Astrocyte (in vitro differentiated cells and primary cell): Measurements from ENCODE around the gene LDB1. TPM values are rescaled to one million over a fixed set of nuclear protein-coding genes. Genes with fewer than 3 reads are reported as not detected.

Experiments
- DNase-seq: peaks from one replicate; pipeline ENCODE4 v3.0.0-alpha.2; 2010; ENCODE audit warnings: low read depth
- FAIRE-seq: peaks from 2 replicates; lab custom pipeline; 2011; peaks lifted over from hg19 to GRCh38; lab: Jason Lieb, UNC
- H2AFZ ChIP-seq: 2 replicates; pipeline ENCODE4 v1.6.0; 2012; ENCODE audit warnings: low read depth, low read length, inconsistent platforms
- H3K27ac ChIP-seq: 2 replicates; pipeline ENCODE4 v1.5.1; 2011; ENCODE audit warnings: low read depth, low read length, inconsistent platforms
- H3K27me3 ChIP-seq: 2 replicates; pipeline ENCODE4 v1.6.0; 2011; ENCODE audit warnings: low read length, inconsistent platforms; ENCODE audit not compliant: insufficient read depth
- H3K36me3 ChIP-seq: 2 replicates; pipeline ENCODE4 v1.5.1; 2011; ENCODE audit warnings: low read length, inconsistent platforms; ENCODE audit not compliant: insufficient read depth
- H3K4me1 ChIP-seq: 2 replicates; pipeline ENCODE4 v1.5.1; 2011; ENCODE audit warnings: low read length, inconsistent platforms; ENCODE audit not compliant: insufficient read depth
- H3K4me2 ChIP-seq: 2 replicates; pipeline ENCODE4 v1.6.0; 2012; ENCODE audit warnings: low read length, inconsistent platforms
- H3K4me3 ChIP-seq: 2 replicates; pipeline ENCODE4 v1.5.1; 2011; ENCODE audit warnings: low read depth, mild to moderate bottlenecking, low read length, inconsistent platforms; ENCODE audit not compliant: insufficient read depth
- H3K79me2 ChIP-seq: 2 replicates; pipeline ENCODE4 v1.6.0; 2012; ENCODE audit warnings: mild to moderate bottlenecking, low read length, inconsistent platforms; ENCODE audit not compliant: insufficient read depth
- H3K9ac ChIP-seq: 2 replicates; pipeline ENCODE4 v1.6.0; 2012; ENCODE audit warnings: mild to moderate bottlenecking, low read length, inconsistent platforms
- H3K9me3 ChIP-seq: 2 replicates; pipeline ENCODE4 v1.5.1; 2012; ENCODE audit warnings: low read depth, mild to moderate bottlenecking, low read length, inconsistent platforms; ENCODE audit not compliant: insufficient read depth
- H4K20me1 ChIP-seq: 2 replicates; pipeline ENCODE4 v1.6.0; 2012; ENCODE audit warnings: low read length, inconsistent platforms; ENCODE audit not compliant: insufficient read depth
- H3K27ac Mint-ChIP-seq: one replicate; pipeline ENCODE4 v1.8.0; 2021; ENCODE audit warnings: mild to moderate bottlenecking, mixed read lengths; ENCODE audit not compliant: unreplicated experiment
- H3K27me3 Mint-ChIP-seq: one replicate; pipeline ENCODE4 v1.8.0; 2021; ENCODE audit warnings: low read depth, mixed read lengths; ENCODE audit not compliant: unreplicated experiment
- H3K36me3 Mint-ChIP-seq: one replicate; pipeline ENCODE4 v1.8.0; 2021; ENCODE audit warnings: low read depth, mixed read lengths; ENCODE audit not compliant: unreplicated experiment
- H3K4me1 Mint-ChIP-seq: one replicate; pipeline ENCODE4 v1.8.0; 2021; ENCODE audit warnings: low read depth, mixed read lengths; ENCODE audit not compliant: unreplicated experiment
- H3K4me3 Mint-ChIP-seq: one replicate; pipeline ENCODE4 v1.8.0; 2021; ENCODE audit warnings: mild to moderate bottlenecking, moderate library complexity, mixed read lengths; ENCODE audit not compliant: unreplicated experiment
- H3K9me3 Mint-ChIP-seq: one replicate; pipeline ENCODE4 v1.8.0; 2021; ENCODE audit warnings: mild to moderate bottlenecking, mixed read lengths; ENCODE audit not compliant: unreplicated experiment
- CTCF ChIP-seq: IDR thresholded peaks from 2 replicates; pipeline ENCODE4 v1.5.1; 2011; ENCODE audit warnings: low read depth, mild to moderate bottlenecking, inconsistent platforms, low read length, moderate library complexity; ENCODE audit not compliant: insufficient read depth
- EZH2 ChIP-seq: IDR thresholded peaks from 2 replicates; pipeline ENCODE4 v1.6.1; 2012; ENCODE audit warnings: mild to moderate bottlenecking, low read length, inconsistent platforms; ENCODE audit not compliant: insufficient read depth
- total RNA-seq: library from RNA; stranded (reverse); gene quantifications from 2 replicates; pipeline ENCODE4 v1.2.1, GENCODE V29; 2021

LDB1 gene
- total RNA-seq, 1 donor from 2014 or later: 134 TPM

- H3K79me2 ChIP-seq: peaks cover 40% of the 10 kb centered on the region
- peaks cover 4% of the 10 kb centered on the region for H3K36me3 ChIP-seq
- Mint-ChIP-seq H3K36me3 (peaks cover 3% of the 10 kb centered on the region), H3K4me3 (peak overlapping the region; percentile 89), H3K4me1 (peaks cover 14% of the 10 kb centered on the region), H3K9me3 (no peaks in the 10 kb centered on the region), H3K27me3 (no peaks in the 10 kb centered on the region), H3K27ac (peak overlapping the region; percentile 75)
- no peak for FAIRE-seq
- DNase-seq: no peak
- peaks cover 9% of the 10 kb centered on the region for H3K4me1 ChIP-seq
- peak overlapping the region; percentile 100 for H3K4me2 ChIP-seq
- peak overlapping the region; percentile 62 for H3K27ac ChIP-seq
- peak overlapping the region; percentile 81 for H2AFZ ChIP-seq
- no peak for TF ChIP-seq CTCF
- TF ChIP-seq EZH2: no peak
- peaks cover 43% of the 10 kb centered on the region for H4K20me1 ChIP-seq
- no peaks in the 10 kb centered on the region for H3K9me3 ChIP-seq
- peak overlapping the region; percentile 71 for H3K4me3 ChIP-seq
- no peaks in the 10 kb centered on the region for H3K27me3 ChIP-seq
- peak overlapping the region; percentile 92 for H3K9ac ChIP-seq
These were observed 54.4 kb downstream of the LDB1 start for GRCh38 chr10:102065561-102066398.

GRCh38 chr10:102064868-102065560 is 55.2 kb downstream of the LDB1 start, which contains the start of gene HPS6:
TSS of gene HPS6 (plus strand) at chr10:102065349. CDS start at chr10:102065475, 126 bp downstream.
- H3K9me3 Mint-ChIP-seq: no peaks in the 10 kb centered on the region
- no peak for FAIRE-seq
- peak within 1 kb of the TSS; percentile 71 for H3K4me3 ChIP-seq
- H3K36me3 ChIP-seq: peaks cover 4% of the 10 kb centered on the region
- no peaks in the 10 kb centered on the region for H3K9me3 ChIP-seq
- peaks cover 3% of the 10 kb centered on the region for H3K36me3 Mint-ChIP-seq
- TF ChIP-seq EZH2: no peak
- no peak for TF ChIP-seq CTCF
- H3K79me2 ChIP-seq: peaks cover 40% of the 10 kb centered on the region
- H4K20me1 ChIP-seq: peaks cover 38% of the 10 kb centered on the region
- peaks cover 14% of the 10 kb centered on the region for H3K4me1 Mint-ChIP-seq
- H2AFZ ChIP-seq: peak within 1 kb of the TSS; percentile 81
- peak within 1 kb of the TSS; percentile 100 for H3K4me2 ChIP-seq
- no peaks in the 10 kb centered on the region for H3K27me3 Mint-ChIP-seq
- H3K9ac ChIP-seq: peak within 1 kb of the TSS; percentile 92
- H3K27ac Mint-ChIP-seq: peak within 1 kb of the TSS; percentile 75
- DNase-seq: peak; percentile 75
- H3K4me1 ChIP-seq: peaks cover 9% of the 10 kb centered on the region
- peak within 1 kb of the TSS; percentile 89 for H3K4me3 Mint-ChIP-seq
- peak within 1 kb of the TSS; percentile 62 for H3K27ac ChIP-seq
- H3K27me3 ChIP-seq: no peaks in the 10 kb centered on the region
